Measurements from ENCODE around the gene HSD17B3.

- no peak for TF ChIP-seq ESRRG (CRISPR knock-in tag; IDR thresholded peaks at IDR 0.05)
- no peak for TF ChIP-seq PPARA (CRISPR knock-in tag; IDR thresholded peaks at IDR 0.05; ENCODE audit: borderline replicate concordance)
- no peak for TF ChIP-seq CSDC2 (CRISPR knock-in tag; IDR thresholded peaks at IDR 0.05)
- TF ChIP-seq CREB5 (CRISPR knock-in tag; IDR thresholded peaks at IDR 0.05; ENCODE audit: low read depth) = no peak
- TF ChIP-seq TCF4 (CRISPR knock-in tag; IDR thresholded peaks at IDR 0.05; ENCODE audit: borderline replicate concordance) = no peak
- no peak for TF ChIP-seq GLIS3 (CRISPR knock-in tag; IDR thresholded peaks at IDR 0.05)
- no peak for TF ChIP-seq ZFP3 (CRISPR knock-in tag; IDR thresholded peaks at IDR 0.05)
- TF ChIP-seq CSRNP3 (CRISPR knock-in tag; IDR thresholded peaks at IDR 0.05) = no peak
- TF ChIP-seq ZFP30 (CRISPR knock-in tag; IDR thresholded peaks at IDR 0.05) = no peak
- TF ChIP-seq PATZ1 (CRISPR knock-in tag; IDR thresholded peaks at IDR 0.05; ENCODE audit: borderline replicate concordance) = no peak
- no peak for TF ChIP-seq ZNF8 (CRISPR knock-in tag; IDR thresholded peaks at IDR 0.05)
- TF ChIP-seq TSHZ2 (CRISPR knock-in tag; IDR thresholded peaks at IDR 0.05) = no peak
These were observed 97.1 kb downstream of the HSD17B3 start for GRCh38 chr9:96204853-96205252.
